ENCODE results near the gene C1S.

Gene C1S

GRCh38 chr12:7079826-7080125 is 19.3 kb downstream of the C1S start:
- Histone ChIP-seq H3K4me3 (ENCODE audit: control insufficient read depth in 1 of 7, extremely low read depth in 1 of 7, insufficient read depth in 4 of 7, low read depth in 2 of 7, low read length in 6 of 7) (no peak overlapping the region), H3K27ac (ENCODE audit: insufficient read depth in 1 of 2, low read depth in 1 of 2, low read length in 2 of 2, poor library complexity in 1 of 2, severe bottlenecking in 2 of 2) (no peak overlapping the region), H3K36me3 (ENCODE audit: control insufficient read depth in 4 of 4, insufficient read depth in 4 of 4, low read length in 3 of 4) (peaks cover 0 to 8% (median 2%) of the 10 kb centered on the region in 4 experiments), H3K9me3 (ENCODE audit: control extremely low read depth in 1 of 5, control insufficient read depth in 4 of 5, insufficient read depth in 2 of 5, low read depth in 1 of 5, low read length in 4 of 5) (peaks cover 0 to 2% (median 0%) of the 10 kb centered on the region in 5 experiments), H3K27me3 (replicated peaks in 2 of 5; ENCODE audit: control insufficient read depth in 4 of 5, insufficient read depth in 5 of 5, low read length in 4 of 5) (no peaks in the 10 kb centered on the region), H3K4me1 (ENCODE audit: control extremely low read depth in 1 of 4, control insufficient read depth in 4 of 4, insufficient read depth in 4 of 4, low read length in 3 of 4) (peaks cover 0 to 1% (median 0%) of the 10 kb centered on the region in 4 experiments)
- ChIA-PET POLR2A (no interaction called here), CTCF (interaction anchor here (0.7 to 1.0 kb wide), 2 partner anchors 11 to 12 kb away, joined by 3 read pairs; no protein-coding TSS in a partner anchor)
- no peak for DNase-seq

DNA sequence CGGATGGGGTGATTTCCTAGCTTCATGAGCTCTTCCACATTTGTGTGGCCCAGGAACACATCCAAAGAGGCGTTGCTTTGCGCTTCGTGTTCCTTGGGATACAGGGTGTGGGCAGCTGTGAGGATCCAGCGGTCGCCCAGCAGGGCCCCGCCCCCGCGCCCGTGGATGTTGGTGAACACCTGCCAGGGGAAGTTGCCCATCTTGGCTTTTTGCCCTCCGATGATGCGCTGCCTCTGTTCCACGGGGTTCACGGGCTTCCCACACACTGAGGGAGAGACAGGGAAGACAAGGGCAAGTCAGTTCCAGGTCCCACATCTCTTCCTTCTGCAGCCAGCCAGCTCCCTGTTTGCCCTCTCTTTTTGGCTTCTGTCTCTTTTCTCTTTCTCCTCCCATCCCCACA is 20.5 kb downstream of the C1S start:
- Histone ChIP-seq H3K4me1 (ENCODE audit: control extremely low read depth in 1 of 4, control insufficient read depth in 4 of 4, insufficient read depth in 4 of 4, low read length in 3 of 4) (no peaks in the 10 kb centered on the region), H3K9me3 (ENCODE audit: control extremely low read depth in 1 of 5, control insufficient read depth in 4 of 5, insufficient read depth in 2 of 5, low read depth in 1 of 5, low read length in 4 of 5) (peaks cover 0 to 2% (median 0%) of the 10 kb centered on the region in 5 experiments), H3K4me3 (ENCODE audit: control insufficient read depth in 1 of 7, extremely low read depth in 1 of 7, insufficient read depth in 4 of 7, low read depth in 2 of 7, low read length in 6 of 7) (no peak overlapping the region), H3K27ac (ENCODE audit: insufficient read depth in 1 of 2, low read depth in 1 of 2, low read length in 2 of 2, poor library complexity in 1 of 2, severe bottlenecking in 2 of 2) (no peak overlapping the region), H3K36me3 (ENCODE audit: control insufficient read depth in 4 of 4, insufficient read depth in 4 of 4, low read length in 3 of 4) (peaks cover 0 to 12% (median 2%) of the 10 kb centered on the region in 4 experiments), H3K27me3 (replicated peaks in 2 of 5; ENCODE audit: control insufficient read depth in 4 of 5, insufficient read depth in 5 of 5, low read length in 4 of 5) (no peaks in the 10 kb centered on the region)
- no peak for DNase-seq
- 93% methylated on average over 14 of the region's 14 CpGs for WGBS (ENCODE audit: insufficient coverage)
- POLR2A ChIA-PET: no interaction called here
- CTCF ChIA-PET: interaction anchor here (1.1 kb wide), 1 partner anchor 9 kb away, joined by 4 read pairs; no protein-coding TSS in a partner anchor

DNA sequence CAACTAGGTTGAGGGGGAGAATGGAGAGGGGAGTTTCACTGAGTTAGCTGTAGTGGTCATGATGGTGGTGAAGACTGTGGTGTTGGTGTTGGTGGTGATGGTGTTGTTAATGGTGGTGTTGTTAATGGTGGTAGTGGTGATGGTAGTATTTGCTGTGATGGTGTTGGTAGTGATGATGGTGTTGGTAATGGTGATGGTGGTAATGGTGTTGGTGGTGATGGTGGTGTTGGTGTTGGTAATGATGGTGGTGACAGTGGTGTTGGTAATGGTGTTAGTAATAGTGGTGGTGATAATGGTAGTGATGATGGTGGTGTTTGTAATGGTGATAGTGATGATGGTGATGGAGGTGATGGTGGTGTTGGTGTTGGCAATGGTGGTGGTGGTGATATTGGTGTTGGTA is 22.6 kb downstream of the C1S start:
- DNase-seq: no peak
- no peaks in the 10 kb centered on the region for H3K27me3 ChIP-seq (replicated peaks in 2 of 5; ENCODE audit: control insufficient read depth in 4 of 5, insufficient read depth in 5 of 5, low read length in 4 of 5)
- H3K9me3 ChIP-seq (ENCODE audit: control extremely low read depth in 1 of 5, control insufficient read depth in 4 of 5, insufficient read depth in 2 of 5, low read depth in 1 of 5, low read length in 4 of 5): peaks cover 0 to 2% (median 0%) of the 10 kb centered on the region in 5 experiments
- ChIA-PET CTCF (no interaction called here), POLR2A (no interaction called here)
- peaks cover 0 to 12% (median 2%) of the 10 kb centered on the region in 4 experiments for H3K36me3 ChIP-seq (ENCODE audit: control insufficient read depth in 4 of 4, insufficient read depth in 4 of 4, low read length in 3 of 4)
- H3K4me1 ChIP-seq (ENCODE audit: control extremely low read depth in 1 of 4, control insufficient read depth in 4 of 4, insufficient read depth in 4 of 4, low read length in 3 of 4): no peaks in the 10 kb centered on the region
- H3K27ac ChIP-seq (ENCODE audit: insufficient read depth in 1 of 2, low read depth in 1 of 2, low read length in 2 of 2, poor library complexity in 1 of 2, severe bottlenecking in 2 of 2): no peak overlapping the region
- no peak overlapping the region for H3K4me3 ChIP-seq (ENCODE audit: control insufficient read depth in 1 of 7, extremely low read depth in 1 of 7, insufficient read depth in 4 of 7, low read depth in 2 of 7, low read length in 6 of 7)

DNA sequence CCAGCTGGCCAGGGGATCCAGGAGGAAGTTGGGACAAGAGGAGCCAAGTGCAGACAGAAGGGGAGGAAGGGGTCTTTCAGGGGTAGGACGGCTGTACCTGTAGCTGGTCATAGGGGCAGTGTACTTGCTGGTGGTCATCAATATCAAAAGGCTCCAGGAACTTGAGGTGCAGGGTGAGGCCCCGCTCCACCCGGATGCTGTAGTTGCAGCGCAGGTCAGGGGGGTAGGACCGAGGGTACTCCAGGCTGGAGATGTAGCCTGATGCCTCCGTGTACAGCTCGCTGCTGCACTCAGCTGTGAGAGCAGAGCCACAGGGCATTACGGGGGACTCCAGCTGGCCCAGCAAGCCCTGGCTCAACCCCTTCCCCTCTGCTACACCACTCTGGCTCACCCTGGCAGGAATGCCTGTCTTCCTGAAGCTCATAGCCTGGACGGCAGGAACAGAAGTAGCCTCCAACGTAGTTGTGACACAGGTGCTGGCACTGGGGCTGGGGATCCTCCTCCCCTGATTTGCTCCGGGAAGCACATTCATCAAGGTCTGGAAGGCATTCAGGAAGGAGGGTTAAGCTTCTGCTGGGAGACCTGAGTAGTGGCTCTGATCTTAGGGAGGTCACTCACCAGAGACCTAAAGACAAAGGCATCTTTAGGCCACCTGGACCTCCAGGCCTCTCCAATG is 28.8 kb downstream of the C1S start:
- Histone ChIP-seq H3K9me3 (ENCODE audit: control extremely low read depth in 1 of 5, control insufficient read depth in 4 of 5, insufficient read depth in 2 of 5, low read depth in 1 of 5, low read length in 4 of 5) (peaks cover 0 to 2% (median 0%) of the 10 kb centered on the region in 5 experiments), H3K27ac (ENCODE audit: insufficient read depth in 1 of 2, low read depth in 1 of 2, low read length in 2 of 2, poor library complexity in 1 of 2, severe bottlenecking in 2 of 2) (no peak overlapping the region), H3K27me3 (replicated peaks in 2 of 5; ENCODE audit: control insufficient read depth in 4 of 5, insufficient read depth in 5 of 5, low read length in 4 of 5) (no peaks in the 10 kb centered on the region), H3K4me1 (ENCODE audit: control extremely low read depth in 1 of 4, control insufficient read depth in 4 of 4, insufficient read depth in 4 of 4, low read length in 3 of 4) (peaks cover 0 to 12% (median 5%) of the 10 kb centered on the region in 4 experiments), H3K36me3 (ENCODE audit: control insufficient read depth in 4 of 4, insufficient read depth in 4 of 4, low read length in 3 of 4) (peaks cover 0 to 8% (median 0%) of the 10 kb centered on the region in 4 experiments), H3K4me3 (ENCODE audit: control insufficient read depth in 1 of 7, extremely low read depth in 1 of 7, insufficient read depth in 4 of 7, low read depth in 2 of 7, low read length in 6 of 7) (no peak overlapping the region)
- WGBS (ENCODE audit: insufficient coverage): 98% methylated on average over 9 of the region's 11 CpGs
- POLR2A ChIA-PET: no interaction called here
- CTCF ChIA-PET: interaction anchor here (0.7 to 8.1 kb wide), 10 partner anchors 8 to 144 kb away, joined by 3 to 55 read pairs (median 4); partner anchors contain the start of genes C1RL and LPCAT3
- no peak for DNase-seq

GRCh38 chr12:7090222-7090998 is 29.9 kb downstream of the C1S start:
- H3K9me3 ChIP-seq (ENCODE audit: control extremely low read depth in 1 of 5, control insufficient read depth in 4 of 5, insufficient read depth in 2 of 5, low read depth in 1 of 5, low read length in 4 of 5): no peaks in the 10 kb centered on the region
- DNase-seq: no peak
- no peak overlapping the region for H3K27ac ChIP-seq (ENCODE audit: insufficient read depth in 1 of 2, low read depth in 1 of 2, low read length in 2 of 2, poor library complexity in 1 of 2, severe bottlenecking in 2 of 2)
- H3K4me3 ChIP-seq (ENCODE audit: control insufficient read depth in 1 of 7, extremely low read depth in 1 of 7, insufficient read depth in 4 of 7, low read depth in 2 of 7, low read length in 6 of 7): no peak overlapping the region
- WGBS (ENCODE audit: insufficient coverage): 90% methylated on average over 14 of the region's 16 CpGs
- ChIA-PET CTCF (interaction anchor here (0.7 to 8.1 kb wide), 17 partner anchors 10 to 218 kb away, joined by 3 to 55 read pairs (median 4); partner anchors contain the start of genes C1RL, LPCAT3 and SPSB2), POLR2A (no interaction called here)
- no peaks in the 10 kb centered on the region for H3K27me3 ChIP-seq (replicated peaks in 2 of 5; ENCODE audit: control insufficient read depth in 4 of 5, insufficient read depth in 5 of 5, low read length in 4 of 5)
- H3K36me3 ChIP-seq (ENCODE audit: control insufficient read depth in 4 of 4, insufficient read depth in 4 of 4, low read length in 3 of 4): no peaks in the 10 kb centered on the region
- peaks cover 0 to 12% (median 5%) of the 10 kb centered on the region in 4 experiments for H3K4me1 ChIP-seq (ENCODE audit: control extremely low read depth in 1 of 4, control insufficient read depth in 4 of 4, insufficient read depth in 4 of 4, low read length in 3 of 4)

- Histone ChIP-seq H3K36me3 (ENCODE audit: control insufficient read depth in 4 of 4, insufficient read depth in 4 of 4, low read length in 3 of 4) (no peaks in the 10 kb centered on the region), H3K9me3 (ENCODE audit: control extremely low read depth in 1 of 5, control insufficient read depth in 4 of 5, insufficient read depth in 2 of 5, low read depth in 1 of 5, low read length in 4 of 5) (no peaks in the 10 kb centered on the region), H3K4me3 (ENCODE audit: control insufficient read depth in 1 of 7, extremely low read depth in 1 of 7, insufficient read depth in 4 of 7, low read depth in 2 of 7, low read length in 6 of 7) (no peak overlapping the region), H3K4me1 (ENCODE audit: control extremely low read depth in 1 of 4, control insufficient read depth in 4 of 4, insufficient read depth in 4 of 4, low read length in 3 of 4) (peaks cover 0 to 12% (median 5%) of the 10 kb centered on the region in 4 experiments), H3K27ac (ENCODE audit: insufficient read depth in 1 of 2, low read depth in 1 of 2, low read length in 2 of 2, poor library complexity in 1 of 2, severe bottlenecking in 2 of 2) (no peak overlapping the region), H3K27me3 (replicated peaks in 2 of 5; ENCODE audit: control insufficient read depth in 4 of 5, insufficient read depth in 5 of 5, low read length in 4 of 5) (no peaks in the 10 kb centered on the region)
- POLR2A ChIA-PET: no interaction called here
- CTCF ChIA-PET: interaction anchor here (0.7 to 8.1 kb wide), 16 partner anchors 11 to 219 kb away, joined by 3 to 55 read pairs (median 3); partner anchors contain the start of genes C1RL, LPCAT3 and SPSB2
- DNase-seq: no peak
- no CpG with 5 or more reads among the region's 7 CpGs for WGBS (ENCODE audit: insufficient coverage)
Observed at GRCh38 chr12:7091171-7091570, 30.7 kb downstream of the C1S start.

All from common myeloid progenitor, CD34-positive (primary cell).